HG03135 (cell line): Measurements from ENCODE around the gene CLEC18C.
"Not testable (repeated sequence)": the region's sequence is repeated elsewhere in the genome, so short reads cannot be mapped to it uniquely, and the experiment has no call there.

ENCODE experiments used
- ATAC-seq: cut with Tn5 transposase; IDR thresholded peaks from one replicate; pipeline ENCODE4 v1.9.1; 2021; ENCODE audit warnings: mild to moderate bottlenecking, moderate library complexity; ENCODE audit not compliant: unreplicated experiment

CLEC18C gene

GRCh38 chr16:70159355-70160348 lies 13.9 kb upstream of the CLEC18C start:
- no peak for ATAC-seq

DNA sequence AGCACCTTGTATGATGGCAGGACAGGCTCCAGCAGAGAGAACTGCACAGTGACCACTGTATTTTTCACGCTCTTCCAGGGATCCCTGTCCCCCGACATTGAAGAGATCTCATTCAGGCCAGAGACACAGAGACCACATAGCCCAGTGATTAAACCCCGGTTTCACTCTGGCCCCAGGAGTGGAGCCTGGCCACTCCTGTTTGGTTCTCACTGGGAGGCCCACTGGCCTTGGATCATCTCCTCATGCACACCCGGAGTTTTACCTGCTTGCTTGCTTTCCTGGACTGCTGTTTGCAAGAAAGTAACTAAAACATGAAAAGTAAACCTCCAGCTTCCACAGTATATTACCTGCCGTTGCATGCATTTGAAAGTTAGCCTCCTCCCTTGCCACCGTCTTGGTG lies 13.2 kb upstream of the CLEC18C start:
- no peak for ATAC-seq

GRCh38 chr16:70160821-70161220 lies 12.8 kb upstream of the CLEC18C start:
- ATAC-seq: no peak

DNA sequence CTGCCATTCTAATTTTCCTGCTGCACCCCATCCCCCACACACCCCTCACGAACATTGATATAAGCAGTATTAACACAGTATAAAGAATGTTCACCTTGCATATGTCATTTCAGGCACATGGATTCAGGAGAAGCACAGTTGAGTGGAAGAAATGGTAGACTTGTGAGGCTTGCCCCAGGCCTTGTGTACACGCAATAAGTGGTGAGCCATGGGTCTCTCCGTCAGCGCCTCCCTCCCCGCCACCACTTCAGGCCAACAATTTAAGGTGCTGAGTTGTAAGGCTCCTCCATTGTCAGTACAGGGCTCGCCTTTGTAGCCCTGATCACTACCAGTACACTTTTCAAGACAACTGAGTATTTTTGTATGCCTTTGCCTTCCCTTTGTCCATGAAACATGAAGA lies 12.2 kb upstream of the CLEC18C start:
- ATAC-seq: no peak

DNA sequence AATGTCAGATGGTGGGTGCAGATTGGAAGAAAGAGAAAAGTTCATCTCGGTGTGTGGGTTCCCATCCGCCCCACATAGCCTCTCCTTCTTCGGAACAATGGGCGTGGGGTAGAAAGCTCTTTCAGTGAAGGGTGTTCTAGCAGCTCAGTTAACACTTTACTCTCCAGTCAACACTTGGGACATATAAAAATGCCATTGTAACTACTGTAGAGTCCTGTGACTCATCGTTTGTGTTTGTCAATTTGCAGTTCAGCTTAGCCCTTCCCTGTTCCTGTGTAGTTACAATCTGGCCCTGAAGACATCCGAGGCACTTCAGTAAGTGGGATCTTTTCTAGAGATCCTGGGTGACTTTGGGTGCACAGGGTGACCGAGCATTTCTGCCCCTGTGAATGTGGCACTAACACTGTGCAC lies 11.5 kb upstream of the CLEC18C start:
- ATAC-seq: no peak

- no peak for ATAC-seq
These were observed 10.0 kb upstream of the CLEC18C start for GRCh38 chr16:70163596-70163995.

DNA sequence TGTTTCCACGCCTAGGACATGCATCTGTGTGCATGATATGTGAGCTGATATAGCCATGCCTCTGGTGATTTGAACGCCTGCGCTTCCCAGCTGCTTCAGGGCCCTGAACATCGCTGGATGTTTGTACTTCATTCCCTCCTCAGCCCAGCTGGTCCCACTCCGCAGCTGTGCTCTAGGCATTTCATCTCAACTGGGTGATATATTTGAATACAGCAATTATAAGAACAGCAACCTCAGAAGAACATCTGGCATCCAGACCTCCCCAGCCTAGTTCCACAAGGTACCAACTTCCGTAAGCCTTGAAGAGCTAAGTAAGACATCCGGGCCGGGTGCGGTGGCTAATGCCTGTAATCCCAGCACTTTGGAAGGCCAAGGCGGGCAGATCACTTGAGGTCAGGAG lies 6.9 kb upstream of the CLEC18C start:
- ATAC-seq: not testable (repeated sequence)

- ATAC-seq: not testable (repeated sequence)
These were observed 329 bp downstream of the CLEC18C start for GRCh38 chr16:70173916-70174315.

GRCh38 chr16:70174387-70174932 lies 873 bp downstream of the CLEC18C start:
- not testable (repeated sequence) for ATAC-seq

GRCh38 chr16:70187858-70188607 lies 14.4 kb downstream of the CLEC18C start:
- ATAC-seq: not testable (repeated sequence)

GRCh38 chr16:70188608-70188915 lies 15.0 kb downstream of the CLEC18C start:
- ATAC-seq: not testable (repeated sequence)

- not testable (repeated sequence) for ATAC-seq
These were observed 17.0 kb downstream of the CLEC18C start for GRCh38 chr16:70190574-70190973.

- ATAC-seq: not testable (repeated sequence)
These were observed 23.2 kb downstream of the CLEC18C start for GRCh38 chr16:70196683-70197300.

DNA sequence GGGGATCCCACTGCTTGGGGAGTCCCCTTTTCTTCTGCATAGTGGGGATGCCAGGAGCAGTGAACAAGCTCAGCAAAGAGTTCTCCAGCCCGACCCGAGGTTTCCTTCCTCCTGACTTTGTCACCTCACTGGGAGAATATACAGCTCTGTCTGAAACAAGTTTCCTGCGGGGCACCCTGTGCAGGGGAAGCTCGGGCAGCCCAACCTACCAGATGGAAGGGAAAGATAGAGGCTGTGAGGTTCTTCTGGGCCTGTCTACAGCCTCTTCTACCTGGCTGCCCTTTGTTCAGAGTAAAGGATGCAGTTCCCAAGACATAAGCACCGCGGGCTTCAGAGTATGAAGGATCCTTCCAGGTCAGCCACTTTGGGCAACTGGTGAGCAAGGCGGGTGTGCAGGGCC lies 24.0 kb downstream of the CLEC18C start:
- ATAC-seq: not testable (repeated sequence)

- not testable (repeated sequence) for ATAC-seq
These were observed 24.6 kb downstream of the CLEC18C start for GRCh38 chr16:70198230-70198629.

DNA sequence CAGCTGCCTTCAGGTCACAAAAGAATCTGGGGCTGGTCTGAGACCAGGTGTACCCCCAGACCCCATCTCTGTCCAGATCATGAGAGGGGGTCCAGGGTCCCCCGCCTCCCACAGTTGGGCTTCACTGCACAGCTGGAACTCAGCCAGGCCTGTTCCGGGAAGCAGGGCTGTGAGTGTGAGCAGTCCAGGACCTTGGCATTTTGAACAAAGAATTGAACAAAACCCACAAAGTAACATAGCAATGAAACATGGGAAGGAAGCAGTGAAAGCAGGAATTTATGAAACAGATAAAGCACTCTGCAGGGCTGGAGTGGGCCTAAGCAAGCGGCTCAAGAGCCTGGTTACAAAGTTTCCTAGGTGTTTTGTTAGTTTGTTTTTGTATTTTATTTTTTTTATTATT lies 25.1 kb downstream of the CLEC18C start:
- ATAC-seq: not testable (repeated sequence)

DNA sequence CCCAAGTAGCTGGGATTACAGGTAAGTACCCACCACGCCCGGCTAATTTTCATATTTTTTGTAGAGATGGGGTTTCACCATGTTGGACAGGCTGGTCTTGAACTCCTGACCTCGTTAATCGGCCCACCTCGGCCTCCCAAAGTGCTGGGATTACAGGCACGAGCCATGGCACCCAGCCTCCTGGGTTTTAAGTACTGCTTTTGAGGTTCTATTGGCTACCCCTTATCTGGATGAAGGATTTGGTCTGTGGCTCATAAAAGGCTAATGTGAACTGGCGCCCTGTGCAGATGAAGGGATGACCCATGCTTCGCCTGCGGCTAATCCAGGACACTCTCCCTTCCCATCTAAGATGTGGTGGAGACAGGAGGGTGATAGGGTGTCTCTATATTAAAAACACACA lies 25.6 kb downstream of the CLEC18C start:
- not testable (repeated sequence) for ATAC-seq

- not testable (repeated sequence) for ATAC-seq
These were observed 26.5 kb downstream of the CLEC18C start for GRCh38 chr16:70200063-70200462.

DNA sequence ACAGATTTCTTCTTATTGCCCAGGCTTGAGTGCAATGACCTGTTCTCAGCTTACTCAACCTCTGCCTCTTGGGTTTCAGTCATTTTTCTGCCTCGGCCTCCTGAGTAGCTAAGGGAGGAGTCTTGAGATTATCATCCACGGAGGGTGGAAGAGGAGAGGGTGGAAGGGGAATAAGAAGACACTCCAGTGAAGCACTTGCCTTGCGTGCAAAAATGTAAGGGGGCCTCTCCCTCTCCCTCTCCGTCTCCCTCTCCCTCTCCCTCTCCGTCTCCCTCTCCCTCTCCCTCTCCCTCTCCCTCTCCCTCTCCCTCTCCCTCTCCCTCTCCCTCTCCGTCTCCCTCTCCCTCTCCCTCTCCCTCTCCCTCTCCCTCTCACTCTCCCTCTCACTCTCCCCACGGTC lies 29.9 kb downstream of the CLEC18C start:
- not testable (repeated sequence) for ATAC-seq

GRCh38 chr16:70204010-70204409 lies 30.4 kb downstream of the CLEC18C start:
- not testable (repeated sequence) for ATAC-seq
